ENCODE data around the gene SFMBT2. TPM values are rescaled to one million over a fixed set of nuclear protein-coding genes. Genes with fewer than 3 reads are reported as not detected.

SFMBT2 gene
- total RNA-seq, 4 donors from 2014 or later, result 7.6 to 15.4 (median 10.8) TPM

GRCh38 chr10:7291487-7292270 lies 119.2 kb downstream of the SFMBT2 start:
- Histone ChIP-seq H3K4me3 (no peak overlapping the region), H3K27ac (replicated peaks in 1 of 4) (no peak overlapping the region), H3K9me3 (no peaks in the 10 kb centered on the region), H3K4me1 (peaks cover 0 to 6% (median 0%) of the 10 kb centered on the region in 4 donors), H3K27me3 (no peaks in the 10 kb centered on the region), H3K36me3 (no peaks in the 10 kb centered on the region)
- no peak for DNase-seq (ENCODE audit: extremely low spot score)
- TF ChIP-seq POLR2AphosphoS5 (IDR thresholded peaks at IDR 0.05), result no peak
- no peak for TF ChIP-seq CTCF (IDR thresholded peaks at IDR 0.05)
- TF ChIP-seq POLR2A (IDR thresholded peaks at IDR 0.05; ENCODE audit: low read depth), result no peak
- TF ChIP-seq EP300 (IDR thresholded peaks at IDR 0.05), result no peak
- intact Hi-C loops (cut with DNase I), result no loop called here
- WGBS, result 84% methylated on average over 8 of the region's 8 CpGs

- DNase-seq (ENCODE audit: extremely low spot score), result no peak
- no peaks in the 10 kb centered on the region for H3K9me3 ChIP-seq
- no peaks in the 10 kb centered on the region for H3K36me3 ChIP-seq
- peaks cover 0 to 6% (median 0%) of the 10 kb centered on the region in 4 donors for H3K4me1 ChIP-seq
- no peak overlapping the region for H3K4me3 ChIP-seq
- TF ChIP-seq POLR2A (IDR thresholded peaks at IDR 0.05; ENCODE audit: low read depth) (no peak), EP300 (IDR thresholded peaks at IDR 0.05) (no peak), CTCF (IDR thresholded peaks at IDR 0.05) (no peak), POLR2AphosphoS5 (IDR thresholded peaks at IDR 0.05) (no peak)
- H3K27me3 ChIP-seq, result no peaks in the 10 kb centered on the region
- H3K27ac ChIP-seq (replicated peaks in 1 of 4), result no peak overlapping the region
- intact Hi-C loops (cut with DNase I), result no loop called here
- 91% methylated on average over 12 of the region's 12 CpGs for WGBS
Measured at GRCh38 chr10:7288060-7288690, 122.7 kb downstream of the SFMBT2 start.

GRCh38 chr10:7287377-7287776 lies 123.5 kb downstream of the SFMBT2 start:
- Histone ChIP-seq H3K27me3 (no peaks in the 10 kb centered on the region), H3K4me1 (peaks cover 0 to 6% (median 0%) of the 10 kb centered on the region in 4 donors), H3K27ac (replicated peaks in 1 of 4) (no peak overlapping the region), H3K9me3 (no peaks in the 10 kb centered on the region), H3K4me3 (no peak overlapping the region), H3K36me3 (no peaks in the 10 kb centered on the region)
- 90% methylated on average over 3 of the region's 3 CpGs for WGBS
- no peak for TF ChIP-seq EP300 (IDR thresholded peaks at IDR 0.05)
- TF ChIP-seq CTCF (IDR thresholded peaks at IDR 0.05), result no peak
- no peak for TF ChIP-seq POLR2AphosphoS5 (IDR thresholded peaks at IDR 0.05)
- TF ChIP-seq POLR2A (IDR thresholded peaks at IDR 0.05; ENCODE audit: low read depth), result no peak
- intact Hi-C loops (cut with DNase I), result no loop called here
- no peak for DNase-seq (ENCODE audit: extremely low spot score)

- no peak overlapping the region for H3K4me3 ChIP-seq
- intact Hi-C loops (cut with DNase I), result no loop called here
- no peaks in the 10 kb centered on the region for H3K36me3 ChIP-seq
- H3K27ac ChIP-seq (replicated peaks in 1 of 4), result no peak overlapping the region
- 74% methylated on average over 6 of the region's 6 CpGs for WGBS
- H3K9me3 ChIP-seq, result no peaks in the 10 kb centered on the region
- H3K4me1 ChIP-seq, result no peaks in the 10 kb centered on the region
- no peaks in the 10 kb centered on the region for H3K27me3 ChIP-seq
- DNase-seq (ENCODE audit: extremely low spot score), result no peak
- TF ChIP-seq POLR2AphosphoS5 (IDR thresholded peaks at IDR 0.05) (no peak), POLR2A (IDR thresholded peaks at IDR 0.05; ENCODE audit: low read depth) (no peak), EP300 (IDR thresholded peaks at IDR 0.05) (no peak), CTCF (IDR thresholded peaks at IDR 0.05) (no peak)
Measured at GRCh38 chr10:7285522-7286322, 125.1 kb downstream of the SFMBT2 start.

Measured in esophagus muscularis mucosa (tissue), 4 donors.